ENCODE results near the gene LIPC. TPM values are rescaled to one million over a fixed set of nuclear protein-coding genes. Genes with fewer than 3 reads are reported as not detected.

The LIPC gene
- total and polyA plus RNA-seq, 12 donors = 0.22 to 1.3 (median 0.42) TPM; not detected in 1

DNA sequence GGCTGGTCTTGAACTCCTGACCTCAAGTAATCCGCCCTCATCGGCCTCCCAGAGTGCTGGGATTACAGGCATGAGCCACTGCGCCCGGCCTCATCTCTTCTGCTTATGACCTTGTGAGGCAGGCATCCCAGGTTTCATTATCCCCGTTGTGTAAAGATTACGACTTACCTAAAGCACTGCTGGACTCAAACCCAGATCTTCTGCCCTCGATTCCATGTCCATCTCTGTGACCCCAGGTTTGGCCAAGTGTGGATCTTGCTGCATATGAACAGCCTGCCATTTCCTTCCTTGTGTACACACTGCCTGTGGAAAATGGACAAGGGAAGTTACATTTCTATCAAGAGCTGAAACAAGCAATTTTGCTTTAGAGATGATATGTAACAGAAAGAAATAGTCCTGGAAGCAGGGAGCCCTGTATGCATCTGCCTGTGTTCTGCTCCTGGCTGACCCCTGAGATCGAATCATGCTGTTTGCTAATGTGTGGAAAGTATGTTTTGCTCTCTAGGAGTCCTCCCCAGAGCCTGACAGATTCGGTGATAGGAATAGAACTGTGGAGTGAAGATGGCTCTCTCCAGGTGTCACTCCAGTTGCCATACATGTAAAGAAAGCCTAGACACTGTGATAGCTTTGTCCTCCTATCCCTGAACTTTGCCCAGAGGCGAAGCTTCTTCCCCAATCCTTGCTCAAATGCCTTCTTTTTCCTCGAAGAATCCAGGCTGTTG, 11.8 kb upstream of the LIPC start:
- 92 to 94% methylated on average over 11 of the region's 11 CpGs for WGBS, 2 donors
- Histone ChIP-seq H3K27ac (no peak overlapping the region), H3K36me3 (no peaks in the 10 kb centered on the region), H3K27me3 (no peaks in the 10 kb centered on the region), H3K9me3 (peaks cover 0 to 7% (median 0%) of the 10 kb centered on the region in 11 donors), H3K4me3 (no peak overlapping the region), H3K4me1 (peaks cover 0 to 7% (median 0%) of the 10 kb centered on the region in 9 donors)
- ATAC-seq (no peak), DNase-seq (no peak)
- TF ChIP-seq, protein P1, sequence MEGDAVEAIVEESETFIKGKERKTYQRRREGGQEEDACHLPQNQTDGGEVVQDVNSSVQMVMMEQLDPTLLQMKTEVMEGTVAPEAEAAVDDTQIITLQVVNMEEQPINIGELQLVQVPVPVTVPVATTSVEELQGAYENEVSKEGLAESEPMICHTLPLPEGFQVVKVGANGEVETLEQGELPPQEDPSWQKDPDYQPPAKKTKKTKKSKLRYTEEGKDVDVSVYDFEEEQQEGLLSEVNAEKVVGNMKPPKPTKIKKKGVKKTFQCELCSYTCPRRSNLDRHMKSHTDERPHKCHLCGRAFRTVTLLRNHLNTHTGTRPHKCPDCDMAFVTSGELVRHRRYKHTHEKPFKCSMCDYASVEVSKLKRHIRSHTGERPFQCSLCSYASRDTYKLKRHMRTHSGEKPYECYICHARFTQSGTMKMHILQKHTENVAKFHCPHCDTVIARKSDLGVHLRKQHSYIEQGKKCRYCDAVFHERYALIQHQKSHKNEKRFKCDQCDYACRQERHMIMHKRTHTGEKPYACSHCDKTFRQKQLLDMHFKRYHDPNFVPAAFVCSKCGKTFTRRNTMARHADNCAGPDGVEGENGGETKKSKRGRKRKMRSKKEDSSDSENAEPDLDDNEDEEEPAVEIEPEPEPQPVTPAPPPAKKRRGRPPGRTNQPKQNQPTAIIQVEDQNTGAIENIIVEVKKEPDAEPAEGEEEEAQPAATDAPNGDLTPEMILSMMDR (IDR thresholded peaks at IDR 0.05) = no peak
- intact Hi-C loops (cut with DNase I) = no loop called here

DNA sequence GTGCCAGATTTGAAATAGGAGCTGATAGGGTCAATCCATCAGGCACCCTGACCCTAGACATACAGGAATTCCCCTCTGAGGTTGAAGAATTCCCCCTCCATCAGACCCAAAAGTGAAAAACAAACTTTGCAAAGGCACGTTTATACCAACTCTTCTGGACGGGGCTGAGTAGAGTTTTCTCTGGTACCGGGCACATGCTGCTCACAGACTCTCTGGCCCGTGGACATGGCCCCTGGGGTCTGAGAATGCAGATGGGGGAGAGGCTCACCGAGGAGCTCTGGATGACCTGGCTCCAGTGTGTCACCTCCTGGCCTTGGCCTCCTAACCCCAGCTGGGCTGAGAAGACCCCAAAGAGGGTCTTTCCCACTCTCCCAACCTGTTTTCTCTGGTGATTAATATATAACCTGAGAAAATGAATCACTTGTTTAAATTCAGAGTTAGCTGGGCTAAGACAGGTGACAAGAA, 11.2 kb upstream of the LIPC start:
- peaks cover 0 to 14% (median 3%) of the 10 kb centered on the region in 9 donors for H3K4me1 ChIP-seq
- no peak overlapping the region for H3K27ac ChIP-seq
- peaks cover 0 to 7% (median 0%) of the 10 kb centered on the region in 11 donors for H3K9me3 ChIP-seq
- H3K36me3 ChIP-seq = no peaks in the 10 kb centered on the region
- intact Hi-C loops (cut with DNase I) = no loop called here
- no peaks in the 10 kb centered on the region for H3K27me3 ChIP-seq
- H3K4me3 ChIP-seq = no peak overlapping the region
- ATAC-seq (no peak), DNase-seq (no peak)
- TF ChIP-seq, protein P1 (IDR thresholded peaks at IDR 0.05) = no peak
- WGBS, 2 donors = 68 to 80% methylated on average over 5 of the region's 5 CpGs

DNA sequence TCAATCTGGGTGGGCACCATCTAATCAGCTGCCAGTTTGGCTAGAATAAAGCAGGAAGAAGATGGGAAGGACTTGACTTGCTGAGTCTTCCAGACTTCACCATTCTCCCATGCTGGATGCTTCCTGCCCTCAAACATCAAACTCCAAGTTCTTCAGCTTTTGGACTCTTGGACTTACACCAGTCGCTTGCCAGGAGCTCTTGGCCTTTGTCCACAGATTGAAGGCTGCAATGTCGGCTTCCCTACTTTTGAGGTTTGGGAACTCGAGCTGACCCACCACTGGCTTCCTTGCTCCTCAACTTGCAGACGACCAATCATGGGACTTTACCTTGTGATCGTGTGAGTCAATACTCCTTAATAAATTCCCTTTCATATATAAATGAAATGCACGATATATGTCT, 8.6 kb upstream of the LIPC start:
- DNase-seq (no peak), ATAC-seq (no peak)
- peaks cover 0 to 22% (median 7%) of the 10 kb centered on the region in 9 donors for H3K4me1 ChIP-seq
- TF ChIP-seq, protein P1 (IDR thresholded peaks at IDR 0.05) = no peak
- H3K36me3 ChIP-seq = no peaks in the 10 kb centered on the region
- intact Hi-C loops (cut with DNase I) = no loop called here
- no peaks in the 10 kb centered on the region for H3K27me3 ChIP-seq
- WGBS, 2 donors = 88 to 90% methylated on average over 6 of the region's 6 CpGs
- no peaks in the 10 kb centered on the region for H3K9me3 ChIP-seq
- no peak overlapping the region for H3K27ac ChIP-seq
- no peak overlapping the region for H3K4me3 ChIP-seq

DNA sequence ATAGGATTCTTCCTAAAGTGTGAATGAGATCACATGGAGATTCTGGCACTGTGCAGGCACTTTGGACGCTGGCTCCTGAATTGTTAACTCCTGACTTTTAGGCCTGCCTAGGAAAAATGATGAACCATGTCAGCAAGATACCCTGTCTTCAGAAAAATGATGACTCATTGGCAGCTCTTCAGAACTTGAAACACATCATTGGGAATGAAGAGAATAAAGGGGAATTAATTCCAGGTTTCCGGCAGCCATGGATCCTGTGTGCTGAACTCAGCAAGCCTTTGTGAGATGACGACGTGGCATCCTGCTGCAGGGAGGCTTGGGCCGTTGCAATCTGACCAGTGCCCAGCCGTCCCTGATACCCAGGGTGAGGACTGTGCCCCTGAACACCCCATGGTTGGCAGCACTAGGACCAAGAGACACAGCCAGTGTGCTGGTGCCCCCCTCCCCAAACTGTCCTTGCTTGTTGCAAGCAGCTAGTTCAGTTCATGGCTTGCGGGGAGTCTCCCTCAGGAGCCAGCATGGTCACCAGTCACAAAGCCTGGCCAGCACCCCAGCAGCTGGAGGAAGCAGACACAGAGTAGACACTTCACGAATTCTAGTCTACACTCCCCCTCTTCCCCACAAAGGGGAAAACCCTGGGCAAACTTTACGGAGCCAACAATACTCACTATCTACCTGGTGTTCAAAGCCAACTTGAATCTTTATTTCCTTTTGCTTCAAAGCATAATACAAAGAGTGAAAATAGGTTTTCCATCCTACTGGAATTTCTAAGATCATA, 7.8 kb upstream of the LIPC start:
- Histone ChIP-seq H3K4me1 (peaks cover 0 to 22% (median 7%) of the 10 kb centered on the region in 9 donors), H3K9me3 (no peaks in the 10 kb centered on the region), H3K36me3 (no peaks in the 10 kb centered on the region), H3K27me3 (no peaks in the 10 kb centered on the region), H3K4me3 (no peak overlapping the region), H3K27ac (no peak overlapping the region)
- intact Hi-C loops (cut with DNase I) = no loop called here
- peak in 2 of 8 donors; percentile 25 to 44 for ATAC-seq
- WGBS, 2 donors = 73 to 75% methylated on average over 9 of the region's 9 CpGs
- no peak for DNase-seq
- TF ChIP-seq, protein P1 (IDR thresholded peaks at IDR 0.05) = no peak

Measured in heart right ventricle (tissue), 16 donors.